Myocyte (in vitro differentiated cells): ENCODE results near the gene MAIP1. TPM values are rescaled to one million over a fixed set of nuclear protein-coding genes. Genes with fewer than 3 reads are reported as not detected.

ENCODE experiments used
- DNase-seq: peaks from one replicate; pipeline ENCODE4 v3.0.0-alpha.2; 2012; ENCODE audit warnings: low read depth
- total RNA-seq: library from RNA; depleted of rRNA; stranded (reverse); fragments of >200 nt; gene quantifications from 2 replicates; pipeline ENCODE4 v1.2.3, GENCODE V29; 2014

Gene MAIP1
- total RNA-seq, 1 donor from 2014 or later, result 19.7 TPM

- no peak for DNase-seq
Observed at GRCh38 chr2:199946836-199947235, 8.5 kb upstream of the MAIP1 start.

- no peak for DNase-seq
Observed at GRCh38 chr2:199950396-199950795, 5.0 kb upstream of the MAIP1 start.

- no peak for DNase-seq
Observed at GRCh38 chr2:199951023-199951422, 4.4 kb upstream of the MAIP1 start.

- DNase-seq, result no peak
Observed at GRCh38 chr2:199955007-199955338, 409 bp upstream of the MAIP1 start.

GRCh38 chr2:199956062-199956380 lies 639 bp downstream of the MAIP1 start:
- DNase-seq, result no peak

- DNase-seq, result no peak
Observed at GRCh38 chr2:199958014-199958413, 2.6 kb downstream of the MAIP1 start.

GRCh38 chr2:199962203-199962602 lies 6.8 kb downstream of the MAIP1 start:
- DNase-seq, result no peak

- DNase-seq, result no peak
Observed at GRCh38 chr2:199966405-199966804, 11.0 kb downstream of the MAIP1 start.

- no peak for DNase-seq
Observed at GRCh38 chr2:199966976-199967375, 11.6 kb downstream of the MAIP1 start.

GRCh38 chr2:199968126-199968525 lies 12.7 kb downstream of the MAIP1 start:
- DNase-seq, result no peak

GRCh38 chr2:199972088-199972626 lies 16.8 kb downstream of the MAIP1 start:
- DNase-seq, result no peak

- peak; percentile 54 for DNase-seq
Observed at GRCh38 chr2:199973703-199974102, 18.3 kb downstream of the MAIP1 start.

- no peak for DNase-seq
Observed at GRCh38 chr2:199975273-199975895, 20.0 kb downstream of the MAIP1 start.

GRCh38 chr2:199977984-199978415 lies 22.6 kb downstream of the MAIP1 start:
- DNase-seq, result peak; percentile 56

- no peak for DNase-seq
Observed at GRCh38 chr2:199979398-199979797, 24.0 kb downstream of the MAIP1 start.

GRCh38 chr2:199979832-199980628 lies 24.6 kb downstream of the MAIP1 start:
- DNase-seq, result peak; percentile 92

- no peak for DNase-seq
Observed at GRCh38 chr2:199982126-199982843, 26.9 kb downstream of the MAIP1 start.

GRCh38 chr2:199983534-199983933 lies 28.2 kb downstream of the MAIP1 start:
- no peak for DNase-seq

- DNase-seq, result no peak
Observed at GRCh38 chr2:199984159-199984558, 28.8 kb downstream of the MAIP1 start.

GRCh38 chr2:199984755-199985154 lies 29.4 kb downstream of the MAIP1 start:
- DNase-seq, result no peak

GRCh38 chr2:199985625-199986207 lies 30.3 kb downstream of the MAIP1 start:
- DNase-seq, result peak; percentile 87

GRCh38 chr2:199987586-199987985 lies 32.2 kb downstream of the MAIP1 start:
- peak; percentile 71 for DNase-seq
